Neural crest cell (in vitro differentiated cells): Measurements from ENCODE around the gene ZNF429. TPM values are rescaled to one million over a fixed set of nuclear protein-coding genes. Genes with fewer than 3 reads are reported as not detected.

ENCODE experiments used
- DNase-seq: peaks from one replicate; pipeline ENCODE4 v3.0.0; 2021; ENCODE audit warnings: low read depth, mixed read lengths, low spot score
- H3K27ac Mint-ChIP-seq: one replicate; pipeline ENCODE4 v1.8.0; 2021; ENCODE audit warnings: mild to moderate bottlenecking, mixed read lengths; ENCODE audit not compliant: unreplicated experiment
- H3K27me3 Mint-ChIP-seq: 2 replicates; pipeline ENCODE4 v1.8.0; 2021; ENCODE audit warnings: low read depth, mild to moderate bottlenecking, mixed read lengths
- H3K36me3 Mint-ChIP-seq: 2 replicates; pipeline ENCODE4 v1.8.0; 2021; ENCODE audit warnings: low read depth, mild to moderate bottlenecking, mixed read lengths
- H3K4me1 Mint-ChIP-seq: 2 replicates; pipeline ENCODE4 v1.8.0; 2021; ENCODE audit warnings: mixed read lengths
- H3K4me3 Mint-ChIP-seq: one replicate; pipeline ENCODE4 v1.8.0; 2021; ENCODE audit warnings: mild to moderate bottlenecking, mixed read lengths
- H3K9me3 Mint-ChIP-seq: 2 replicates; pipeline ENCODE4 v1.8.0; 2021; ENCODE audit warnings: mixed read lengths
- long read RNA-seq: library from polyadenylated mRNA; unstranded; transcript quantifications from one replicate; pipeline ENCODE4 v2.0.0, GENCODE V29; 2020
- total RNA-seq: library from RNA; stranded (reverse); gene quantifications from 2 replicates; pipeline ENCODE4 v1.2.1, GENCODE V29; 2021
- TF ChIP-seq, protein P1 (sequence below): fragments of 200-600 bp; sonication (generic); conservative IDR thresholded peaks from 2 replicates; pipeline ENCODE4 v1.5.0; 2021; ENCODE audit warnings: antibody characterized with exemption, mild to moderate bottlenecking

Gene ZNF429
- total RNA-seq = 16.0 and 17.7 TPM in 2 replicates
- long read RNA-seq, partial matches to known transcripts = 1 of 4 reads
- long read RNA-seq, other reads (novel, unspliced or antisense) = 2 of 4 reads

- TF ChIP-seq, protein P1, sequence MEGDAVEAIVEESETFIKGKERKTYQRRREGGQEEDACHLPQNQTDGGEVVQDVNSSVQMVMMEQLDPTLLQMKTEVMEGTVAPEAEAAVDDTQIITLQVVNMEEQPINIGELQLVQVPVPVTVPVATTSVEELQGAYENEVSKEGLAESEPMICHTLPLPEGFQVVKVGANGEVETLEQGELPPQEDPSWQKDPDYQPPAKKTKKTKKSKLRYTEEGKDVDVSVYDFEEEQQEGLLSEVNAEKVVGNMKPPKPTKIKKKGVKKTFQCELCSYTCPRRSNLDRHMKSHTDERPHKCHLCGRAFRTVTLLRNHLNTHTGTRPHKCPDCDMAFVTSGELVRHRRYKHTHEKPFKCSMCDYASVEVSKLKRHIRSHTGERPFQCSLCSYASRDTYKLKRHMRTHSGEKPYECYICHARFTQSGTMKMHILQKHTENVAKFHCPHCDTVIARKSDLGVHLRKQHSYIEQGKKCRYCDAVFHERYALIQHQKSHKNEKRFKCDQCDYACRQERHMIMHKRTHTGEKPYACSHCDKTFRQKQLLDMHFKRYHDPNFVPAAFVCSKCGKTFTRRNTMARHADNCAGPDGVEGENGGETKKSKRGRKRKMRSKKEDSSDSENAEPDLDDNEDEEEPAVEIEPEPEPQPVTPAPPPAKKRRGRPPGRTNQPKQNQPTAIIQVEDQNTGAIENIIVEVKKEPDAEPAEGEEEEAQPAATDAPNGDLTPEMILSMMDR = no peak
- Mint-ChIP-seq H3K36me3 (peaks cover 39% of the 10 kb centered on the region), H3K27me3 (no peaks in the 10 kb centered on the region), H3K9me3 (peaks cover 8% of the 10 kb centered on the region), H3K27ac (peak within 1 kb of the TSS; percentile 100), H3K4me3 (peak within 1 kb of the TSS; percentile 100), H3K4me1 (peaks cover 25% of the 10 kb centered on the region)
- DNase-seq = peak; percentile 80
These were observed at the start of gene ZNF429 for GRCh38 chr19:21505459-21506451. Gene ZNF429, plus strand, starts transcription at chr19:21505602. Its CDS starts 170 bp downstream, at chr19:21505772.

- peaks cover 3% of the 10 kb centered on the region for H3K27me3 Mint-ChIP-seq
- peaks cover 33% of the 10 kb centered on the region for H3K36me3 Mint-ChIP-seq
- DNase-seq = no peak
- H3K4me3 Mint-ChIP-seq = peak overlapping the region; percentile 18
- H3K4me1 Mint-ChIP-seq = peaks cover 18% of the 10 kb centered on the region
- TF ChIP-seq, protein P1 = no peak
- H3K27ac Mint-ChIP-seq = no peak overlapping the region
- peaks cover 13% of the 10 kb centered on the region for H3K9me3 Mint-ChIP-seq
These were observed 44.7 kb upstream of the ZNF429 start for GRCh38 chr19:21460686-21461085.

GRCh38 chr19:21462540-21462939 lies 42.9 kb upstream of the ZNF429 start:
- Mint-ChIP-seq H3K4me3 (peak overlapping the region; percentile 80), H3K4me1 (peaks cover 18% of the 10 kb centered on the region), H3K27me3 (peaks cover 3% of the 10 kb centered on the region), H3K27ac (no peak overlapping the region), H3K9me3 (peaks cover 10% of the 10 kb centered on the region), H3K36me3 (peaks cover 25% of the 10 kb centered on the region)
- DNase-seq = no peak
- TF ChIP-seq, protein P1 = no peak

- Mint-ChIP-seq H3K27me3 (peaks cover 3% of the 10 kb centered on the region), H3K4me1 (peaks cover 18% of the 10 kb centered on the region), H3K9me3 (peaks cover 7% of the 10 kb centered on the region), H3K36me3 (peaks cover 19% of the 10 kb centered on the region), H3K27ac (peak overlapping the region; percentile 100), H3K4me3 (peak overlapping the region; percentile 99)
- TF ChIP-seq, protein P1 = no peak
- peak; percentile 49 for DNase-seq
These were observed 41.8 kb upstream of the ZNF429 start for GRCh38 chr19:21463449-21464105.

DNA sequence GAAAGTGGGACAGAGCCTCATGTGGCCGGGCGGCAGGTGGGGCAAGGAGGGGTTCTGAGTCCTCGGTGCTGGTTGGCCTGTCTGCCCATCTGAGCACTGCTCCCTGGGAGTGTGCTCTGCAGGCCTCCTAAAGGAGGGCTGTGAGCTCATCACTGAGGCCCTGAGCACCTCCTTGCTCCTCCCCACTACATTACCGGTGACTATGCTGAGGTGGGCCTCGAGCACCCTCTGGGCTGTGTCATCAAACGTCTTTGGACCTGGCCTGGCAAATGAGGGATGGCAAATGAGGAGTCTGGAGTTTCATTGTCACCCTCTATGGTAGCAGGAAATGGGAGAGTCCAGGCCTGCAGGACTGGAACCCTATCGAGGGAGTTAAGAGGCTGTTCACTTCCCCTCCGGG lies 38.8 kb upstream of the ZNF429 start:
- Mint-ChIP-seq H3K9me3 (peaks cover 3% of the 10 kb centered on the region), H3K27ac (no peak overlapping the region), H3K4me3 (no peak overlapping the region), H3K4me1 (peaks cover 15% of the 10 kb centered on the region), H3K36me3 (peaks cover 12% of the 10 kb centered on the region), H3K27me3 (peaks cover 3% of the 10 kb centered on the region)
- TF ChIP-seq, protein P1 = no peak
- DNase-seq = no peak
